Astrocyte (in vitro differentiated cells and primary cell): ENCODE results near the gene SYAP1. TPM values are rescaled to one million over a fixed set of nuclear protein-coding genes. Genes with fewer than 3 reads are reported as not detected.

Source experiments
- DNase-seq: peaks from one replicate; pipeline ENCODE4 v3.0.0-alpha.2; 2010; ENCODE audit warnings: low read depth
- FAIRE-seq: peaks from 2 replicates; lab custom pipeline; 2011; peaks lifted over from hg19 to GRCh38; lab: Jason Lieb, UNC
- H2AFZ ChIP-seq: 2 replicates; pipeline ENCODE4 v1.6.0; 2012; ENCODE audit warnings: low read depth, low read length, inconsistent platforms
- H3K27ac ChIP-seq: 2 replicates; pipeline ENCODE4 v1.5.1; 2011; ENCODE audit warnings: low read depth, low read length, inconsistent platforms
- H3K27me3 ChIP-seq: 2 replicates; pipeline ENCODE4 v1.6.0; 2011; ENCODE audit warnings: low read length, inconsistent platforms; ENCODE audit not compliant: insufficient read depth
- H3K36me3 ChIP-seq: 2 replicates; pipeline ENCODE4 v1.5.1; 2011; ENCODE audit warnings: low read length, inconsistent platforms; ENCODE audit not compliant: insufficient read depth
- H3K4me1 ChIP-seq: 2 replicates; pipeline ENCODE4 v1.5.1; 2011; ENCODE audit warnings: low read length, inconsistent platforms; ENCODE audit not compliant: insufficient read depth
- H3K4me2 ChIP-seq: 2 replicates; pipeline ENCODE4 v1.6.0; 2012; ENCODE audit warnings: low read length, inconsistent platforms
- H3K4me3 ChIP-seq: 2 replicates; pipeline ENCODE4 v1.5.1; 2011; ENCODE audit warnings: low read depth, mild to moderate bottlenecking, low read length, inconsistent platforms; ENCODE audit not compliant: insufficient read depth
- H3K79me2 ChIP-seq: 2 replicates; pipeline ENCODE4 v1.6.0; 2012; ENCODE audit warnings: mild to moderate bottlenecking, low read length, inconsistent platforms; ENCODE audit not compliant: insufficient read depth
- H3K9ac ChIP-seq: 2 replicates; pipeline ENCODE4 v1.6.0; 2012; ENCODE audit warnings: mild to moderate bottlenecking, low read length, inconsistent platforms
- H3K9me3 ChIP-seq: 2 replicates; pipeline ENCODE4 v1.5.1; 2012; ENCODE audit warnings: low read depth, mild to moderate bottlenecking, low read length, inconsistent platforms; ENCODE audit not compliant: insufficient read depth
- H4K20me1 ChIP-seq: 2 replicates; pipeline ENCODE4 v1.6.0; 2012; ENCODE audit warnings: low read length, inconsistent platforms; ENCODE audit not compliant: insufficient read depth
- H3K27ac Mint-ChIP-seq: one replicate; pipeline ENCODE4 v1.8.0; 2021; ENCODE audit warnings: mild to moderate bottlenecking, mixed read lengths; ENCODE audit not compliant: unreplicated experiment
- H3K27me3 Mint-ChIP-seq: one replicate; pipeline ENCODE4 v1.8.0; 2021; ENCODE audit warnings: low read depth, mixed read lengths; ENCODE audit not compliant: unreplicated experiment
- H3K36me3 Mint-ChIP-seq: one replicate; pipeline ENCODE4 v1.8.0; 2021; ENCODE audit warnings: low read depth, mixed read lengths; ENCODE audit not compliant: unreplicated experiment
- H3K4me1 Mint-ChIP-seq: one replicate; pipeline ENCODE4 v1.8.0; 2021; ENCODE audit warnings: low read depth, mixed read lengths; ENCODE audit not compliant: unreplicated experiment
- H3K4me3 Mint-ChIP-seq: one replicate; pipeline ENCODE4 v1.8.0; 2021; ENCODE audit warnings: mild to moderate bottlenecking, moderate library complexity, mixed read lengths; ENCODE audit not compliant: unreplicated experiment
- H3K9me3 Mint-ChIP-seq: one replicate; pipeline ENCODE4 v1.8.0; 2021; ENCODE audit warnings: mild to moderate bottlenecking, mixed read lengths; ENCODE audit not compliant: unreplicated experiment
- CTCF ChIP-seq: IDR thresholded peaks from 2 replicates; pipeline ENCODE4 v1.5.1; 2011; ENCODE audit warnings: low read depth, mild to moderate bottlenecking, inconsistent platforms, low read length, moderate library complexity; ENCODE audit not compliant: insufficient read depth
- EZH2 ChIP-seq: IDR thresholded peaks from 2 replicates; pipeline ENCODE4 v1.6.1; 2012; ENCODE audit warnings: mild to moderate bottlenecking, low read length, inconsistent platforms; ENCODE audit not compliant: insufficient read depth
- total RNA-seq: library from RNA; stranded (reverse); gene quantifications from 2 replicates; pipeline ENCODE4 v1.2.1, GENCODE V29; 2021

Gene SYAP1
- total RNA-seq, 1 donor from 2014 or later, result 35.5 TPM

GRCh38 chrX:16771483-16772398 lies 52.3 kb downstream of the SYAP1 start:
- peak; percentile 80 for DNase-seq
- peak overlapping the region; percentile 99 for H3K27ac Mint-ChIP-seq
- H3K36me3 Mint-ChIP-seq, result no peaks in the 10 kb centered on the region
- Histone ChIP-seq H3K36me3 (no peaks in the 10 kb centered on the region), H3K4me1 (peaks cover 6% of the 10 kb centered on the region), H4K20me1 (no peaks in the 10 kb centered on the region), H3K27me3 (no peaks in the 10 kb centered on the region), H3K9ac (peak overlapping the region; percentile 89), H3K4me3 (no peak overlapping the region), H3K9me3 (no peaks in the 10 kb centered on the region), H3K27ac (peak overlapping the region; percentile 99), H2AFZ (peak overlapping the region; percentile 69), H3K4me2 (peak overlapping the region; percentile 25), H3K79me2 (no peaks in the 10 kb centered on the region)
- no peak for TF ChIP-seq EZH2
- TF ChIP-seq CTCF, result no peak
- H3K9me3 Mint-ChIP-seq, result no peaks in the 10 kb centered on the region
- no peak overlapping the region for H3K4me3 Mint-ChIP-seq
- H3K27me3 Mint-ChIP-seq, result no peaks in the 10 kb centered on the region
- H3K4me1 Mint-ChIP-seq, result peaks cover 4% of the 10 kb centered on the region
- FAIRE-seq, result no peak

- Histone ChIP-seq H3K27me3 (no peaks in the 10 kb centered on the region), H4K20me1 (no peaks in the 10 kb centered on the region), H3K4me3 (no peak overlapping the region), H3K9ac (no peak overlapping the region), H3K36me3 (no peaks in the 10 kb centered on the region), H3K79me2 (no peaks in the 10 kb centered on the region), H3K4me1 (peaks cover 6% of the 10 kb centered on the region), H2AFZ (peak overlapping the region; percentile 69), H3K4me2 (no peak overlapping the region), H3K9me3 (no peaks in the 10 kb centered on the region), H3K27ac (no peak overlapping the region)
- H3K4me3 Mint-ChIP-seq, result no peak overlapping the region
- FAIRE-seq (no peak), DNase-seq (no peak)
- no peaks in the 10 kb centered on the region for H3K27me3 Mint-ChIP-seq
- no peak overlapping the region for H3K27ac Mint-ChIP-seq
- H3K36me3 Mint-ChIP-seq, result no peaks in the 10 kb centered on the region
- no peak for TF ChIP-seq CTCF
- no peaks in the 10 kb centered on the region for H3K9me3 Mint-ChIP-seq
- H3K4me1 Mint-ChIP-seq, result peaks cover 4% of the 10 kb centered on the region
Measured at GRCh38 chrX:16772460-16772859, 53.0 kb downstream of the SYAP1 start.

GRCh38 chrX:16774746-16775145 lies 55.3 kb downstream of the SYAP1 start:
- Mint-ChIP-seq H3K9me3 (no peaks in the 10 kb centered on the region), H3K4me3 (no peak overlapping the region), H3K4me1 (peaks cover 4% of the 10 kb centered on the region), H3K27me3 (no peaks in the 10 kb centered on the region), H3K27ac (no peak overlapping the region), H3K36me3 (no peaks in the 10 kb centered on the region)
- Histone ChIP-seq H4K20me1 (no peaks in the 10 kb centered on the region), H3K4me3 (no peak overlapping the region), H3K79me2 (no peaks in the 10 kb centered on the region), H2AFZ (no peak overlapping the region), H3K4me2 (no peak overlapping the region), H3K27me3 (no peaks in the 10 kb centered on the region), H3K36me3 (no peaks in the 10 kb centered on the region), H3K9ac (no peak overlapping the region), H3K4me1 (peaks cover 6% of the 10 kb centered on the region), H3K9me3 (no peaks in the 10 kb centered on the region), H3K27ac (no peak overlapping the region)
- TF ChIP-seq CTCF, result no peak
- no peak for TF ChIP-seq EZH2
- no peak for DNase-seq
- FAIRE-seq, result no peak
